ENCODE data around the gene ALKBH1.

- TF ChIP-seq CTCF (IDR thresholded peaks at IDR 0.05) (no peak), POLR2AphosphoS5 (IDR thresholded peaks at IDR 0.05) (peak; percentile 6), POLR2A (IDR thresholded peaks at IDR 0.05) (no peak)
These were observed 26.3 kb downstream of the ALKBH1 start for GRCh38 chr14:77681196-77682157.

All from prostate gland (tissue), 2 donors.